ENCODE results near the gene MFSD6. TPM values are rescaled to one million over a fixed set of nuclear protein-coding genes. Genes with fewer than 3 reads are reported as not detected.

MFSD6 gene
- total and polyA plus RNA-seq, 4 donors, result 11.7 to 61.7 (median 37.4) TPM

GRCh38 chr2:190524928-190525327 is 116.8 kb downstream of the MFSD6 start:
- Histone ChIP-seq H3K9me3 (ENCODE audit: control insufficient read depth in 4 of 4, insufficient read depth in 3 of 4, low read length in 3 of 4) (no peaks in the 10 kb centered on the region), H3K9ac (ENCODE audit: insufficient read depth in 1 of 2, low read length in 2 of 2) (no peak overlapping the region), H3K27ac (ENCODE audit: low read depth in 1 of 2, low read length in 1 of 2) (no peak overlapping the region), H3K4me1 (ENCODE audit: control insufficient read depth in 5 of 5, insufficient read depth in 5 of 5, low read length in 5 of 5) (peaks cover 0 to 9% (median under 1%) of the 10 kb centered on the region in 5 donors), H3K4me3 (no peak overlapping the region), H3K36me3 (ENCODE audit: control insufficient read depth in 4 of 4, insufficient read depth in 4 of 4, low read length in 4 of 4) (peaks cover 0 to 8% (median 1%) of the 10 kb centered on the region in 4 donors), H3K27me3 (ENCODE audit: control insufficient read depth in 3 of 3, insufficient read depth in 3 of 3, low read length in 2 of 3) (no peaks in the 10 kb centered on the region)
- ATAC-seq (ENCODE audit: insufficient read depth, low FRiP score), result no peak
- TF ChIP-seq, protein P1, sequence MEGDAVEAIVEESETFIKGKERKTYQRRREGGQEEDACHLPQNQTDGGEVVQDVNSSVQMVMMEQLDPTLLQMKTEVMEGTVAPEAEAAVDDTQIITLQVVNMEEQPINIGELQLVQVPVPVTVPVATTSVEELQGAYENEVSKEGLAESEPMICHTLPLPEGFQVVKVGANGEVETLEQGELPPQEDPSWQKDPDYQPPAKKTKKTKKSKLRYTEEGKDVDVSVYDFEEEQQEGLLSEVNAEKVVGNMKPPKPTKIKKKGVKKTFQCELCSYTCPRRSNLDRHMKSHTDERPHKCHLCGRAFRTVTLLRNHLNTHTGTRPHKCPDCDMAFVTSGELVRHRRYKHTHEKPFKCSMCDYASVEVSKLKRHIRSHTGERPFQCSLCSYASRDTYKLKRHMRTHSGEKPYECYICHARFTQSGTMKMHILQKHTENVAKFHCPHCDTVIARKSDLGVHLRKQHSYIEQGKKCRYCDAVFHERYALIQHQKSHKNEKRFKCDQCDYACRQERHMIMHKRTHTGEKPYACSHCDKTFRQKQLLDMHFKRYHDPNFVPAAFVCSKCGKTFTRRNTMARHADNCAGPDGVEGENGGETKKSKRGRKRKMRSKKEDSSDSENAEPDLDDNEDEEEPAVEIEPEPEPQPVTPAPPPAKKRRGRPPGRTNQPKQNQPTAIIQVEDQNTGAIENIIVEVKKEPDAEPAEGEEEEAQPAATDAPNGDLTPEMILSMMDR (IDR thresholded peaks at IDR 0.05; ENCODE audit: control extremely low read depth, extremely low read depth), result no peak
- DNase-seq, result no peak

DNA sequence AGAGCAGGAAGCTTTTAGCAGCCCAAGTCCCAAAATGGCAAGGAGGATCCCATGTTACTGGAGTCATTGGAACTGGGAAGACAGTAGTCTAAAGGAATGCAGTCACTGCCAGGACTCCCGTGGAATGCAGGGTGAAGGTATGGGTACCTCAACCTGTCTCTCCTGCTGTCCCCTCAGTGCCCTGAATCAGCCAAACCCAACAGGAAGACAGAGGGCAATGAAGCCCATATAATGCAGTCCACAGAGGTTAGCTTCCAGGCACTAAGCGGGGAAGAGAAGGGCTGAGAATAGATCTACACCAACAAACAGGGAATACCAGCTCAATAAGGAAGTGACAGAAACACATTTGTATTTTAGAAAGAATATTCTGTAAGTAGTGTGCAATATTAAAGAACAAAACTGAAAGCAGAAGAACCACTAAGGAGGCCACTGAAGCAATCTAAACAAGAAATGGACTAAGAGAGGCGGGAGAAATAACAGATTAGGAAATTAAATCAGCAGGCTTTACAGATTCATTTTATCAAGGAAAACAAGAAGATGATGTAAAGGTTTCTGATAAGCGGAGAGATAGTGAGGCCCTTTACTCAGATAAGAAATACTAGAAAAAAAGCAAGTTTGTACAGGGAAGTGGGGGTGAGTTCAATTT is 118.1 kb downstream of the MFSD6 start:
- DNase-seq, result no peak
- 53 to 68% methylated on average over 4 of the region's 4 CpGs for WGBS, 2 donors
- Histone ChIP-seq H3K27me3 (ENCODE audit: control insufficient read depth in 3 of 3, insufficient read depth in 3 of 3, low read length in 2 of 3) (no peaks in the 10 kb centered on the region), H3K9me3 (ENCODE audit: control insufficient read depth in 4 of 4, insufficient read depth in 3 of 4, low read length in 3 of 4) (no peaks in the 10 kb centered on the region), H3K36me3 (ENCODE audit: control insufficient read depth in 4 of 4, insufficient read depth in 4 of 4, low read length in 4 of 4) (peaks cover 0 to 3% (median 0%) of the 10 kb centered on the region in 4 donors), H3K27ac (ENCODE audit: low read depth in 1 of 2, low read length in 1 of 2) (peak overlapping the region in 1 of 2 donors; percentile 70), H3K4me1 (ENCODE audit: control insufficient read depth in 5 of 5, insufficient read depth in 5 of 5, low read length in 5 of 5) (peaks cover 3 to 19% (median 8%) of the 10 kb centered on the region in 5 donors), H3K4me3 (no peak overlapping the region), H3K9ac (ENCODE audit: insufficient read depth in 1 of 2, low read length in 2 of 2) (no peak overlapping the region)
- TF ChIP-seq, protein P1 (IDR thresholded peaks at IDR 0.05; ENCODE audit: control extremely low read depth, extremely low read depth), result no peak
- ATAC-seq (ENCODE audit: insufficient read depth, low FRiP score), result no peak

GRCh38 chr2:190527214-190527613 is 119.1 kb downstream of the MFSD6 start:
- TF ChIP-seq, protein P1 (IDR thresholded peaks at IDR 0.05; ENCODE audit: control extremely low read depth, extremely low read depth), result no peak
- H3K27me3 ChIP-seq (ENCODE audit: control insufficient read depth in 3 of 3, insufficient read depth in 3 of 3, low read length in 2 of 3), result no peaks in the 10 kb centered on the region
- no peaks in the 10 kb centered on the region for H3K36me3 ChIP-seq (ENCODE audit: control insufficient read depth in 4 of 4, insufficient read depth in 4 of 4, low read length in 4 of 4)
- ATAC-seq (ENCODE audit: insufficient read depth, low FRiP score), result no peak
- no peak overlapping the region for H3K4me3 ChIP-seq
- H3K4me1 ChIP-seq (ENCODE audit: control insufficient read depth in 5 of 5, insufficient read depth in 5 of 5, low read length in 5 of 5), result peaks cover 3 to 19% (median 8%) of the 10 kb centered on the region in 5 donors
- no peak for DNase-seq
- 96 to 97% methylated on average over 4 of the region's 4 CpGs for WGBS, 2 donors
- H3K9me3 ChIP-seq (ENCODE audit: control insufficient read depth in 4 of 4, insufficient read depth in 3 of 4, low read length in 3 of 4), result no peaks in the 10 kb centered on the region
- H3K27ac ChIP-seq (ENCODE audit: low read depth in 1 of 2, low read length in 1 of 2), result no peak overlapping the region
- no peak overlapping the region for H3K9ac ChIP-seq (ENCODE audit: insufficient read depth in 1 of 2, low read length in 2 of 2)

- Histone ChIP-seq H3K4me3 (no peak overlapping the region), H3K4me1 (ENCODE audit: control insufficient read depth in 5 of 5, insufficient read depth in 5 of 5, low read length in 5 of 5) (peaks cover 3 to 19% (median 8%) of the 10 kb centered on the region in 5 donors), H3K36me3 (ENCODE audit: control insufficient read depth in 4 of 4, insufficient read depth in 4 of 4, low read length in 4 of 4) (no peaks in the 10 kb centered on the region), H3K9me3 (ENCODE audit: control insufficient read depth in 4 of 4, insufficient read depth in 3 of 4, low read length in 3 of 4) (no peaks in the 10 kb centered on the region), H3K9ac (ENCODE audit: insufficient read depth in 1 of 2, low read length in 2 of 2) (no peak overlapping the region), H3K27me3 (ENCODE audit: control insufficient read depth in 3 of 3, insufficient read depth in 3 of 3, low read length in 2 of 3) (no peaks in the 10 kb centered on the region), H3K27ac (ENCODE audit: low read depth in 1 of 2, low read length in 1 of 2) (peak overlapping the region in 1 of 2 donors; percentile 20)
- DNase-seq (no peak), ATAC-seq (ENCODE audit: insufficient read depth, low FRiP score) (no peak)
- TF ChIP-seq, protein P1 (IDR thresholded peaks at IDR 0.05; ENCODE audit: control extremely low read depth, extremely low read depth), result no peak
These were observed 119.8 kb downstream of the MFSD6 start for GRCh38 chr2:190527918-190528317.

Data from lung (tissue), 12 donors.